ENCODE measurements around the gene HDAC9. TPM values are rescaled to one million over a fixed set of nuclear protein-coding genes. Genes with fewer than 3 reads are reported as not detected.

HDAC9 gene
- total RNA-seq, 1 experiment from 2014 or later, result 2.1 TPM

GRCh38 chr7:18570890-18571478, 75.4 kb downstream of the HDAC9 start:
- H3K27me3 ChIP-seq (ENCODE audit: control insufficient read depth, insufficient read depth, low read length), result no peaks in the 10 kb centered on the region
- H3K4me3 ChIP-seq (ENCODE audit: insufficient read depth, low read depth, low read length), result no peak overlapping the region
- peak; percentile 19 for DNase-seq
- no peaks in the 10 kb centered on the region for H3K36me3 ChIP-seq (replicated peaks; ENCODE audit: control insufficient read depth, insufficient read depth, low read length)

GRCh38 chr7:18572154-18572553, 76.6 kb downstream of the HDAC9 start:
- H3K36me3 ChIP-seq (replicated peaks; ENCODE audit: control insufficient read depth, insufficient read depth, low read length), result no peaks in the 10 kb centered on the region
- no peaks in the 10 kb centered on the region for H3K27me3 ChIP-seq (ENCODE audit: control insufficient read depth, insufficient read depth, low read length)
- no peak overlapping the region for H3K4me3 ChIP-seq (ENCODE audit: insufficient read depth, low read depth, low read length)
- DNase-seq, result no peak

DNA sequence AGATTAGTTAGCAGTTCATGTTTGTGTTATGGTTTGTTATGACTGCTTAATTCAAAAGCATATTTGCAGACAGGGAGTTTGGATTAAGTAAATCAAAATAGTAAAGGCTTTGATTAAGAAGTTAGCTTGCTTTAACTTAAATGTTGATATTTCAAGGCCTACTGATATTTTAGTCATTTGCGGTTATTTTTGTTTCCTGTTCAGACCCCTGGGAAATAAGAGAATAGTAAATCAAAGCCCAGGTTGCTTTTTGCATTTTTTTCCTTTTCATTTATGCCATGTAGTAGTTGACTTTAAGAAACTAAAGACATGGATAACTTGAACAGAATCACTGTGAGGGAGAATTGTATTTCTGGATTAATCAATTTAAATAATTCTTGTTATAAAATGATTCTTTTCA, 77.3 kb downstream of the HDAC9 start:
- no peak for DNase-seq
- Histone ChIP-seq H3K36me3 (replicated peaks; ENCODE audit: control insufficient read depth, insufficient read depth, low read length) (no peaks in the 10 kb centered on the region), H3K27me3 (ENCODE audit: control insufficient read depth, insufficient read depth, low read length) (no peaks in the 10 kb centered on the region), H3K4me3 (ENCODE audit: insufficient read depth, low read depth, low read length) (no peak overlapping the region)

DNA sequence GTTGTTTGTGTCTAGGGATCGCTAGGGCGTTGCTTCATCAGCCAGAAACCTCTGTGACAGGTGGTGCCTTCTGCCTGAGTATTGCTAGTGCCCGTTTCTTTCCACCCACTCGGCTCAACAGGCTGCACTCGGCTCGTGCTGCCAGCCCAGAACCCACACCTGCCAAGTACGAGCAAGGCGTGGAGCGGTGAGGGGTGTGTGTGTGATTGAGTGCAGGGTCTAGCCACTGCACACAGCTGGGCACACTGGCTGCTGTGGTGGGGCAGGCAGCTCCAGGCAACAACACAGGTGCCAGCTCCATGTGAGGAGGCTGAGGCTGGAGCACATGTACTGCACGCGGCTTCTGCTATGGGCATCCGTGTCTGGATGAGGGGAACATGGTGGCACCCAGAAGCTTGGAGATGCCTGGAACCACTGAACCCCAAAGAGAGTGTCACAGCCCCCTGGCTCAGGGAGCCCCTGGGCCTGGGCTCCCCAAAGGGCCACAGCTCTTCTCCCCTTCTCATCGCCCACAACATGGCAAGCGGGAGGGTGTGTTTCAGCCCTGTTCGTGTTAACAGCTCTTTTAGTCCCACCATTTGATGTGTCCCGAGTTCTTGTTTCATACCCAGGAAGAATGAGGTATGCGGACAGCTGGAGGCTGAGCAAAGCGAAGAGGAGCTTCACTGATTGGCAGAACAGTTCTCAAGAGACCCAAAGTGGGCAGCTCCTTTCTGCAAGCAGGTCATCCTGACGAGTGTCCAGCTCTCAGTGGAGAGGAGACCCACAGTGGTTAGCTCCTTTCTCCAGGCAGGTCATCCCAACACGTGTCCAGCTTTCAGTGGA, 78.1 kb downstream of the HDAC9 start:
- Histone ChIP-seq H3K27me3 (ENCODE audit: control insufficient read depth, insufficient read depth, low read length) (no peaks in the 10 kb centered on the region), H3K4me3 (ENCODE audit: insufficient read depth, low read depth, low read length) (no peak overlapping the region), H3K36me3 (replicated peaks; ENCODE audit: control insufficient read depth, insufficient read depth, low read length) (no peaks in the 10 kb centered on the region)
- no peak for DNase-seq

- H3K27me3 ChIP-seq (ENCODE audit: control insufficient read depth, insufficient read depth, low read length), result no peaks in the 10 kb centered on the region
- no peak overlapping the region for H3K4me3 ChIP-seq (ENCODE audit: insufficient read depth, low read depth, low read length)
- no peaks in the 10 kb centered on the region for H3K36me3 ChIP-seq (replicated peaks; ENCODE audit: control insufficient read depth, insufficient read depth, low read length)
- no peak for DNase-seq
Observed at GRCh38 chr7:18574235-18574540, 78.6 kb downstream of the HDAC9 start.

GRCh38 chr7:18574676-18575075, 79.1 kb downstream of the HDAC9 start:
- no peaks in the 10 kb centered on the region for H3K36me3 ChIP-seq (replicated peaks; ENCODE audit: control insufficient read depth, insufficient read depth, low read length)
- no peaks in the 10 kb centered on the region for H3K27me3 ChIP-seq (ENCODE audit: control insufficient read depth, insufficient read depth, low read length)
- no peak overlapping the region for H3K4me3 ChIP-seq (ENCODE audit: insufficient read depth, low read depth, low read length)

GRCh38 chr7:18575622-18576572, 80.3 kb downstream of the HDAC9 start:
- DNase-seq, result no peak
- Histone ChIP-seq H3K27me3 (ENCODE audit: control insufficient read depth, insufficient read depth, low read length) (no peaks in the 10 kb centered on the region), H3K36me3 (replicated peaks; ENCODE audit: control insufficient read depth, insufficient read depth, low read length) (no peaks in the 10 kb centered on the region), H3K4me3 (ENCODE audit: insufficient read depth, low read depth, low read length) (no peak overlapping the region)

More at GRCh38 chr7:18574676-18575075, 79.1 kb downstream of the HDAC9 start:
- no peak for DNase-seq

- no peak for DNase-seq
- no peaks in the 10 kb centered on the region for H3K27me3 ChIP-seq (ENCODE audit: control insufficient read depth, insufficient read depth, low read length)
- no peaks in the 10 kb centered on the region for H3K36me3 ChIP-seq (replicated peaks; ENCODE audit: control insufficient read depth, insufficient read depth, low read length)
- H3K4me3 ChIP-seq (ENCODE audit: insufficient read depth, low read depth, low read length), result no peak overlapping the region
Observed at GRCh38 chr7:18577096-18577771, 81.7 kb downstream of the HDAC9 start.

DNA sequence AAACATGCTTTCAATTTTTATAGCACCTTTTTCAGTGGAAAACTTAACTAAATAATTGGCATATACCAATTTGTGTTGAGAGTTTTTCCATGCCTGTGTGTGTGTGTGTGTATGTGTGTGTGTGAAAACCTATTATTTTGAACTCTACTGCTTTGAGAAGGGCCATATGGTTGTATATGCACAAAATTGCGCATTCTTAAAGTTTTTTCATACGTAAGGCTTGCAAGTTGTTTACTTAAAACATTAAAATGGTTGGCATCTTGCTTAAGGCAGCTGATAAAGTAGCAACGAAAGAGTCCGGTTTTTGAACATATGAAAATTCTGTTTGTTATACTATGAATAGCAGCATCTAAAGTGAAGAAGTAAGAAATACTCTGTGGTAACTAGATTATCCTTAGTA, 84.1 kb downstream of the HDAC9 start:
- no peak for DNase-seq
- Histone ChIP-seq H3K27me3 (ENCODE audit: control insufficient read depth, insufficient read depth, low read length) (no peaks in the 10 kb centered on the region), H3K4me3 (ENCODE audit: insufficient read depth, low read depth, low read length) (no peak overlapping the region), H3K36me3 (replicated peaks; ENCODE audit: control insufficient read depth, insufficient read depth, low read length) (no peaks in the 10 kb centered on the region)

GRCh38 chr7:18580950-18581349, 85.4 kb downstream of the HDAC9 start:
- no peak for DNase-seq
- H3K4me3 ChIP-seq (ENCODE audit: insufficient read depth, low read depth, low read length), result no peak overlapping the region
- H3K27me3 ChIP-seq (ENCODE audit: control insufficient read depth, insufficient read depth, low read length), result no peaks in the 10 kb centered on the region
- no peaks in the 10 kb centered on the region for H3K36me3 ChIP-seq (replicated peaks; ENCODE audit: control insufficient read depth, insufficient read depth, low read length)

DNA sequence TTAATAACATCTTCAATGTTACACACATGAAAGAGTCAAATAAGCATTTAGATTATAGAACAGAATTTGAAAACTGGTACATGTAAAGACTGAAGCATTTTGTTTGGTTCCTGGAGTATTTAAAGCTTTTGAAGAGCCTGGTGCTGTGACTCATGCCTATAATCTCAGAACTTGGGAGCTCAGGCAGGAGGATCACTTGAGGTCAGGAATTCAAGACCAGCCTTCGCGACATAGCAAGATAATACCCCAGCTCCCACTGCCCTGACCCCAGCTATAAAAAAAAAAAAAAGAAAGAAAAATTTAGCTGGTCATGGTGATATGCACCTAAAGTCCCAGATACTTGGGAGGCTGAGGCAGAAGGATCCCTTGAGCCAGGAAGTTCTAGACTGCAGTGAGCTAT, 87.8 kb downstream of the HDAC9 start:
- DNase-seq, result no peak

DNA sequence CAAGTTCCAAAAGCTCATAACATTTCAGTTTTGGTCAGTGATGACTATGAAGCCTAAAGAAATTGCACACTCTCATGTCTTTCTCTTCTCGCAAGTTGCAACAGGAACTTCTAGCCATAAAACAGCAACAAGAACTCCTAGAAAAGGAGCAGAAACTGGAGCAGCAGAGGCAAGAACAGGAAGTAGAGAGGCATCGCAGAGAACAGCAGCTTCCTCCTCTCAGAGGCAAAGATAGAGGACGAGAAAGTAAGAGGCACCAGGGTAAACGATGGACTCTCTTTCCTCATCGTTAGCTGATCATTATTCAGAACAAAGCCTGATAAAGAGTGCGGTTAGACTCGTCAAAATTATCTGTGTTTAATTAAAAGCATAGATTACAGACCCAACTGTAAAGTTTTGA, 94.7 kb downstream of the HDAC9 start:
- Histone ChIP-seq H3K4me3 (ENCODE audit: insufficient read depth, low read depth, low read length) (no peak overlapping the region), H3K27me3 (ENCODE audit: control insufficient read depth, insufficient read depth, low read length) (no peaks in the 10 kb centered on the region), H3K36me3 (replicated peaks; ENCODE audit: control insufficient read depth, insufficient read depth, low read length) (no peaks in the 10 kb centered on the region)
- DNase-seq, result no peak

More for the DNA sequence above, 87.8 kb downstream of the HDAC9 start:
- H3K27me3 ChIP-seq (ENCODE audit: control insufficient read depth, insufficient read depth, low read length), result no peaks in the 10 kb centered on the region
- no peak overlapping the region for H3K4me3 ChIP-seq (ENCODE audit: insufficient read depth, low read depth, low read length)
- H3K36me3 ChIP-seq (replicated peaks; ENCODE audit: control insufficient read depth, insufficient read depth, low read length), result no peaks in the 10 kb centered on the region

DNA sequence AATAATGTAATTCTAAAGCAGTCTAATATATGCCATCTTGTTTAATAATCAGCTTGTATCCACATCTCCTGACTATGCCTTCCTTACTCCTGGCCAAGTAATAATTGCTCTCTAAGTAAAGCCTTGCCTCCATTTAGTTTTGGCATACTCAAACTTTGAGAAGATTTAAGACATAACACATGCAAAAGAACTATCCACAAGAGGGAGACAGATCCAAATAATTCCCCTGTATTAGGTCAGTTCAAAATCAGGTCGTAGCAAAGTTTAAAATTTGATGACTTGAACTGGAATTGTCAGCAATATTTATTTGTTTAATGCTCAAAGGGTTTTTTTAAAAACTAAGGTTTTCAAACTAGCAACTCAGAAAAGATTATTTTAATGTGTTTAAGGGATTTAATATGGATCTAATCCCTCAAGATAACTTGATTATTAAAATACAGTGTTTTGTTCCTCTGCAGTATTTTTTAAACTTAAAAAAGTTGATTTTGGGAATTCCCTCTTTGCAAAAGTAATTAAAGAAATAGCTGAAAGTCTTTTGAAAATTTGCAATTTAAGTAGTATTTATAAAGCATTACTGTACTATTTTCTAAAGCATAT, 95.3 kb downstream of the HDAC9 start:
- DNase-seq, result no peak
- no peak overlapping the region for H3K4me3 ChIP-seq (ENCODE audit: insufficient read depth, low read depth, low read length)
- no peaks in the 10 kb centered on the region for H3K36me3 ChIP-seq (replicated peaks; ENCODE audit: control insufficient read depth, insufficient read depth, low read length)
- no peaks in the 10 kb centered on the region for H3K27me3 ChIP-seq (ENCODE audit: control insufficient read depth, insufficient read depth, low read length)
